ENCODE data around the gene ARHGAP44. TPM values are rescaled to one million over a fixed set of nuclear protein-coding genes. Genes with fewer than 3 reads are reported as not detected.

The ARHGAP44 gene
- total RNA-seq, 2 experiments from 2014 or later: not detected

DNA sequence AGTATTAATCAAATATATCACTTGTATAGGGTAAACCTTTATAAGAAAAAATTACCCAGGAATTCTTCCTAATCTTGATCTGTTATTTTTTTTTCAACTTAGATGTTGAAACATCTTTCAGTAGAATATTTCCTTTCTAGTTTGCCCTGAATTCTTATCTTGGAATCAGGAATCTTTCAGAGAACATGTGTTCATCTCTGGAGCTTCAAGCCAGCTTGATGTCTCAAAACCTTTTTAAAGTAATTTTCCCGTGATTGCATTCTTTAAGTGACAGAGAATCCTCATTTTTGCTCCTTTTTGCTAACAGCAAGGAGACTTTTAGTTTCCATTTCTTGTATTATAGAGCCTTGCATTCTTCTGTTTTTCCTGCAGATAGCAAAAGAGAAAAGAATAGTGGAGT is 137.7 kb downstream of the ARHGAP44 start:
- no peak overlapping the region for H3K4me3 ChIP-seq (ENCODE audit: low read length)
- no peaks in the 10 kb centered on the region for H3K9me3 ChIP-seq (ENCODE audit: control insufficient read depth in 1 of 2, insufficient read depth in 1 of 2, low read length in 2 of 2)
- Mint-ChIP-seq H3K27me3 (peaks cover 6% of the 10 kb centered on the region), H3K27ac (no peak overlapping the region), H3K4me3 (no peak overlapping the region), H3K36me3 (ENCODE audit: low read depth) (no peaks in the 10 kb centered on the region), H3K9me3 (no peaks in the 10 kb centered on the region), H3K4me1 (ENCODE audit: low read depth) (no peaks in the 10 kb centered on the region)
- ATAC-seq (ENCODE audit: poor library complexity) (no peak), DNase-seq (no peak)
- no peak overlapping the region for H3K27ac ChIP-seq (ENCODE audit: low read depth in 1 of 2, low read length in 2 of 2)
- peaks cover 0 to 2% of the 10 kb centered on the region in 2 experiments for H3K27me3 ChIP-seq (ENCODE audit: control insufficient read depth in 1 of 2, insufficient read depth in 2 of 2, low read length in 2 of 2)
- no peaks in the 10 kb centered on the region for H3K4me1 ChIP-seq (ENCODE audit: insufficient read depth, low read length)
- intact Hi-C loops (cut with DNase I, micrococcal nuclease): no loop called here
- TF ChIP-seq, protein P1, sequence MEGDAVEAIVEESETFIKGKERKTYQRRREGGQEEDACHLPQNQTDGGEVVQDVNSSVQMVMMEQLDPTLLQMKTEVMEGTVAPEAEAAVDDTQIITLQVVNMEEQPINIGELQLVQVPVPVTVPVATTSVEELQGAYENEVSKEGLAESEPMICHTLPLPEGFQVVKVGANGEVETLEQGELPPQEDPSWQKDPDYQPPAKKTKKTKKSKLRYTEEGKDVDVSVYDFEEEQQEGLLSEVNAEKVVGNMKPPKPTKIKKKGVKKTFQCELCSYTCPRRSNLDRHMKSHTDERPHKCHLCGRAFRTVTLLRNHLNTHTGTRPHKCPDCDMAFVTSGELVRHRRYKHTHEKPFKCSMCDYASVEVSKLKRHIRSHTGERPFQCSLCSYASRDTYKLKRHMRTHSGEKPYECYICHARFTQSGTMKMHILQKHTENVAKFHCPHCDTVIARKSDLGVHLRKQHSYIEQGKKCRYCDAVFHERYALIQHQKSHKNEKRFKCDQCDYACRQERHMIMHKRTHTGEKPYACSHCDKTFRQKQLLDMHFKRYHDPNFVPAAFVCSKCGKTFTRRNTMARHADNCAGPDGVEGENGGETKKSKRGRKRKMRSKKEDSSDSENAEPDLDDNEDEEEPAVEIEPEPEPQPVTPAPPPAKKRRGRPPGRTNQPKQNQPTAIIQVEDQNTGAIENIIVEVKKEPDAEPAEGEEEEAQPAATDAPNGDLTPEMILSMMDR (IDR thresholded peaks at IDR 0.05): no peak
- CTCF ChIA-PET: no interaction called here
- no peaks in the 10 kb centered on the region for H3K36me3 ChIP-seq (ENCODE audit: insufficient read depth, low read length)
- POLR2A ChIA-PET: no interaction called here

GRCh38 chr17:12927541-12928425 is 138.5 kb downstream of the ARHGAP44 start:
- TF ChIP-seq, protein P1 (IDR thresholded peaks at IDR 0.05): no peak
- Histone ChIP-seq H3K36me3 (ENCODE audit: insufficient read depth, low read length) (no peaks in the 10 kb centered on the region), H3K9me3 (ENCODE audit: control insufficient read depth in 1 of 2, insufficient read depth in 1 of 2, low read length in 2 of 2) (no peaks in the 10 kb centered on the region), H3K27me3 (ENCODE audit: control insufficient read depth in 1 of 2, insufficient read depth in 2 of 2, low read length in 2 of 2) (peaks cover 0 to 2% of the 10 kb centered on the region in 2 experiments), H3K27ac (ENCODE audit: low read depth in 1 of 2, low read length in 2 of 2) (no peak overlapping the region), H3K4me1 (ENCODE audit: insufficient read depth, low read length) (no peaks in the 10 kb centered on the region), H3K4me3 (ENCODE audit: low read length) (no peak overlapping the region)
- Mint-ChIP-seq H3K36me3 (ENCODE audit: low read depth) (no peaks in the 10 kb centered on the region), H3K4me3 (no peak overlapping the region), H3K4me1 (ENCODE audit: low read depth) (no peaks in the 10 kb centered on the region), H3K27me3 (peaks cover 6% of the 10 kb centered on the region), H3K9me3 (no peaks in the 10 kb centered on the region), H3K27ac (no peak overlapping the region)
- CTCF ChIA-PET: no interaction called here
- ATAC-seq (ENCODE audit: poor library complexity): no peak
- POLR2A ChIA-PET: no interaction called here
- DNase-seq: no peak
- intact Hi-C loops (cut with DNase I, micrococcal nuclease): no loop called here

DNA sequence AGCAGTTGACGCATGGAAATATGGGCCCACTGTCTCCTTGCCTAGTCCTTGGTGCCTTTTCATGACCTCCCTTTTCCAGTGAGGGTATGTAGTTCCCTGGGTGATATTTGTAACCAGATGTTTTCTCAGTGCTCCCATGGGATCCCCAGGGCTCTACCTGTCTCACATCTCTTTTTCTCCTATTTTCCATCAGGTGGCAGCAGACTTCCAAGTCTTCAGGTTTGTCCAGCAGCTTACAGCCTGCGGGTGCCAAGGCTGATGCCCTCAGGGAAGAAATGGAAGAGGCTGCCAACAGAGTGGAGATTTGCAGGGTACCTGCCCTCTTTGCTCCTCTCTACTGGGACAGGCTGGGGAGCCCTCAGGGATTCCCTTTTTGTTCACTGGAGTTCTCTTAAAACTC is 139.4 kb downstream of the ARHGAP44 start:
- Mint-ChIP-seq H3K9me3 (no peaks in the 10 kb centered on the region), H3K27ac (no peak overlapping the region), H3K27me3 (peaks cover 11% of the 10 kb centered on the region), H3K4me1 (ENCODE audit: low read depth) (no peaks in the 10 kb centered on the region), H3K36me3 (ENCODE audit: low read depth) (no peaks in the 10 kb centered on the region), H3K4me3 (no peak overlapping the region)
- ChIA-PET POLR2A (no interaction called here), CTCF (no interaction called here)
- Histone ChIP-seq H3K27ac (ENCODE audit: low read depth in 1 of 2, low read length in 2 of 2) (no peak overlapping the region), H3K4me1 (ENCODE audit: insufficient read depth, low read length) (no peaks in the 10 kb centered on the region), H3K4me3 (ENCODE audit: low read length) (no peak overlapping the region), H3K36me3 (ENCODE audit: insufficient read depth, low read length) (no peaks in the 10 kb centered on the region), H3K27me3 (ENCODE audit: control insufficient read depth in 1 of 2, insufficient read depth in 2 of 2, low read length in 2 of 2) (peaks cover 0 to 2% of the 10 kb centered on the region in 2 experiments), H3K9me3 (ENCODE audit: control insufficient read depth in 1 of 2, insufficient read depth in 1 of 2, low read length in 2 of 2) (no peaks in the 10 kb centered on the region)
- TF ChIP-seq, protein P1 (IDR thresholded peaks at IDR 0.05): no peak
- ATAC-seq (ENCODE audit: poor library complexity) (no peak), DNase-seq (no peak)
- intact Hi-C loops (cut with DNase I, micrococcal nuclease): no loop called here

Data from CD4-positive, alpha-beta T cell (primary cell).